Measurements from ENCODE around the gene ADAMTS18. TPM values are rescaled to one million over a fixed set of nuclear protein-coding genes. Genes with fewer than 3 reads are reported as not detected.

Gene ADAMTS18
- total RNA-seq, 1 donor from 2014 or later = 1.4 TPM

DNA sequence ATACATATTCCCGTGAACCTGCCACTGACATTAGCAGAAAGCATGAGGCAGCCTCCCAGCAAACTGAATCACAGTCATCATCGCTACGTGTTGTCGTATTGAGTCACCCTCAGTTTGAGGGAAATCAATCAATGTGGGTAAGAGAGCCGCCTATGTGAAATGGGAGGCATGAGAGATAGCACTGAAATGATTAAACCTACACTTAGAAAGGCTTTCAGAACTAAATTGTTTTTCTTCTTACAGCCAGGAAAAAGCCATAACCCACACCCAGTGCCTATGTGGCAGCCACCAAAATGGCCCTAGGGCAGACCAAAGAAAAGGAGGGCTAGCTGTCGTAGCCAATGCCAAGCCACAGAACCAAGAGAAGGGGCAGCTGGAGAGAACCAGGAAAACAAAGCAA is 90.5 kb downstream of the ADAMTS18 start:
- no peak for ATAC-seq
- intact Hi-C loops (cut with DNase I) = no loop called here
- no peak for DNase-seq (ENCODE audit: low spot score)

DNA sequence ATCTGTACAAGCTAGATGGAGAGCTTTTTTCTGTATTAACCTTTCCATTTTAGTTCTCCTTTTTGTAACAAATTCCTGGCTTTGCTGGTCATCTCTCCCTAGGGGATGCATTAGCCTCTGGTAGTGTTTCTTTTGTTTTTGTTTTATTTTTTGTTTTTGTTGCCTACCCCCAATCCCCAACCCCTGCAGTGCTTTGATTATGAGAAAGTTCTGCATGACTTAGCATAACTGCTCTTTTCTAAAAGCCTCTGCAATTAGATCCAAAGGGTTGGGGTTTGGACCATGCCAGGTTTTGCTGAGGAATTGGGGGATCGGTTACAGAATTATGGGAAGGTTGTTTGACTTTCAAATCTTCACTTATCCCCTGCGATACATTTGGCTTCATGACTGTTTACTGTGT is 98.2 kb downstream of the ADAMTS18 start:
- ATAC-seq = no peak
- intact Hi-C loops (cut with DNase I) = no loop called here
- DNase-seq (ENCODE audit: low spot score) = no peak

DNA sequence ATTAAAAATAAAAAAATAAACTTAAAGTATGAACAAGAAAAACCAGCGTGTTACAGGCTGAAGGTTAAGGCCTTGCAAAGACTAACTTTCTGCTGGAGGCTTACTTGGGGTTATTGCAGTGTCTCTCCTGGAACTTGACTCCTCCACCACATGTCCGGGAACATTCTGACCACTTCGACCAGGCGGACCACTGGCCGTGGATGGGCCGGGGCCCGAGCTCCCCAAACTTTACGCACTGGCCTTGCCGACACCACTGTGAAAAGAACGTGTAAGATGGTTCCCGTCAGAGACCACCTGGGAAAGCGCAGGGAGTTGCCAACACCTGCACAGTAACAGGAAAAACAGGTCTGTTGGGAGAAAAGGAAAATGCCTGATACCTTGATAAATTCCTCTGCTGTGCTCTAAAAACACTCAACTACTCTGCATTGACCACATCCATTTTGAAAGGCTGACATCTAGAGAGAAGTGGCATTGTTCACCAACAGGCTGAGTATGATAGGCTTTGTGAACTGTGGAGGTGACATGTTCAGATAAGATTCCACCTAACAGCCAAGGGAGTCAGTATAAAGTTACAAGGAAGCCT is 99.1 kb downstream of the ADAMTS18 start:
- intact Hi-C loops (cut with DNase I) = no loop called here
- DNase-seq (ENCODE audit: low spot score) (no peak), ATAC-seq (no peak)

- ATAC-seq (no peak), DNase-seq (ENCODE audit: low spot score) (no peak)
- intact Hi-C loops (cut with DNase I) = no loop called here
These were observed 102.0 kb downstream of the ADAMTS18 start for GRCh38 chr16:77332792-77333191.

DNA sequence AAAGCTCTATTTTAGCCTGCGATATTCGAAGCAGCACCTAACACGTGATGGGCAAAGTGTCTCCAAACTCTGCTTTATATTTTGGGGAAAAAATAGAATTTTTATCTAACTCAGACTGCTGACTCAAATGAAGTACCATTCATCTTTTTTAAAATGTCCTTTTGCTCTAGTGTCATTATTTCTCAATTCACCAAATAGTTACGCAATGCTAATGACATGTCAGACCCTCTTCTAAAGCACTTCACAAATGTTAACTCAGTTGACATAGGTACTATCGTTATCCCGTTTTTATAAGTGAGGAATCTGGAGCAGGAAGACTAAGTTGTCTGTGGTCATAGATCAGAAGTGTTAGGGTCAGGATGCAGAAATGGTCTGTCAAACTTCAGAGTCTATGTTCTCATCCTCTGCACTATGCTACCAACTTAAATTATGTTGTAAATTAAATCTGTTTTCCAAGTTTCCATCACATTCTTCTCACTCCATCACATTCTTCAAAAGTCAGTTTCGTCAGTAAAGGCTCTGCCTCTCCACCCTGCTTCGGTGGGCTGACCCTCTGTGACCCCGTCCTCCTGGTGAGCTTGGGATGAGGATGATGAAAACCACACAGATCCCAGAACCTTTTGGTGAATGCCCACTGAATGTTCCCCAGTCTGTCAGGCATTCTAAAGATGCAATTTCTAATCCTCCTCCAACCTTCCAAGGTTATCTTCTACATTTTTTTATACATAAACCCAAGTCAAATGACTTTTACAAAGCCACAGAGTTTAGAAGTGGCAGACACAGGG is 102.8 kb downstream of the ADAMTS18 start:
- intact Hi-C loops (cut with DNase I) = no loop called here
- no peak for DNase-seq (ENCODE audit: low spot score)
- no peak for ATAC-seq

DNA sequence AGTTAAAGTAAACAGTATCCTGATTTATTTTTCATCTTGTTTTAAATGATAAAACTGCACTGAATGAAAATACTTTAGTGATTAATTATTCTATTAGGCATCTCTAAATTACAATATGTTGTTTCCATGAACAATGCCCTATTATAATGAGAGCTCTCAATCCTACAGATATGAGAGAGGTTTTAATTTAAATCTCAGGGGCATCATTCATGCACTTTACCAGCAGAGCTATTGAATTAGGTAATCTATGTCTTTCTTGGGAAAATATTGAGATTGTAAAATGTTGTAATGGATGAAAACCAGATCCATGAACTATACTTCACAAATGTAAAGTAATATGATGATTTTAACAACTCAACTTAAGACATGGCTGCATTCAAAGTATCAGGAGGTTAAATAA is 103.8 kb downstream of the ADAMTS18 start:
- intact Hi-C loops (cut with DNase I) = no loop called here
- no peak for ATAC-seq
- no peak for DNase-seq (ENCODE audit: low spot score)

DNA sequence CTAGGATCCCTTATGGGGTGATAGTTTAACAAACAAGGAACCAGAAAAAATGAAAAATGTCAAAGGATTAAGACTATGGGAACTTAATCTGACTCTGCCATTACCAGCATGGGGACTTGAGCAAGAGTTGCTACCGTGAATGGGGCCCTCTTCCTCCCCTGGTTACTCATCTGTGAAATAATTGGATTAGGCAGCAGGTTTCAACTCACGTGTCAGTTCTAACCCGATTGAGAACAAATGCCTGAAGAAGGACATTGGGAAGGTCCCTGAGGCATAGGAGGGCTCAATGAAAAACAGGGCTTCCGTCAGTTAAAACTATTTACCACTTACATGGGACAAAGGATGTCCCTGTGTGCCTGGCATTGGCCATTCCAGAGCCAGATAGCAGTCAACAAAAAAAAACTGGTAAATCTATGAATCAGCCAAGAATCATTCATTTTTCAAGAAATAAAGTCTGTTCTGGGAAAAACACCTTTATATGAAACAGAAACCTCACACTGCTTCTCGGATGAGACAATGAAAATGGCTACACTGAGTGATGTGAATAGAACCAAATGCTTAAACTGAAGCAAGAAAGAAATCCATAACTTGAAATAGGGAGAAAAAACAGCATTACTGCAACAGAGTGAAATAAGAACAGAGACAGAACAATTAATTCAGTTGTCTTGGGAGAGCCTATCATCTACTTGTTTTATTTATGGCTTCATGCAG is 104.3 kb downstream of the ADAMTS18 start:
- DNase-seq (ENCODE audit: low spot score) (no peak), ATAC-seq (no peak)
- intact Hi-C loops (cut with DNase I) = no loop called here

DNA sequence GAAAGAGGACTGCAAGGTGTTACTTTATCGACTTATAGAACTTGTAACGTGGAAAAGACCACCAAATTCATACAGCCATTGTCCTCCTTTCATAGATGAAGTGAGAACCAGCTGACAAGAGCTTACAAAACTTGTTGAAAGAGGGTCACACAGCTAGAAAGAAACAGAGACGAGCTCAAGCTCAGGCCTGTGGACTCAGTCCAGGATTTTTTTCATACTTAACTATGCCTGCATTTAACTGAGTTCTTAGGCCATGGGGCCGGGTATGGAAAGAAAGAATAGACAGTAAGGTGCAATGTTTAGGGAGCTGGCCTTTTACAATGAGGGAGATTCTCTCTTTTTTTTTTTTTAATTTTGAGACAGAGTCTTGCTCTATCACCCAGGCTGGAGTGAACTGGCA is 106.1 kb downstream of the ADAMTS18 start:
- intact Hi-C loops (cut with DNase I) = no loop called here
- ATAC-seq = no peak
- DNase-seq (ENCODE audit: low spot score) = no peak

- DNase-seq (ENCODE audit: low spot score) = no peak
- ATAC-seq = no peak
- intact Hi-C loops (cut with DNase I) = no loop called here
These were observed 106.6 kb downstream of the ADAMTS18 start for GRCh38 chr16:77328274-77328673.

- intact Hi-C loops (cut with DNase I) = no loop called here
- DNase-seq (ENCODE audit: low spot score) = no peak
- no peak for ATAC-seq
These were observed 107.1 kb downstream of the ADAMTS18 start for GRCh38 chr16:77327717-77328116.

DNA sequence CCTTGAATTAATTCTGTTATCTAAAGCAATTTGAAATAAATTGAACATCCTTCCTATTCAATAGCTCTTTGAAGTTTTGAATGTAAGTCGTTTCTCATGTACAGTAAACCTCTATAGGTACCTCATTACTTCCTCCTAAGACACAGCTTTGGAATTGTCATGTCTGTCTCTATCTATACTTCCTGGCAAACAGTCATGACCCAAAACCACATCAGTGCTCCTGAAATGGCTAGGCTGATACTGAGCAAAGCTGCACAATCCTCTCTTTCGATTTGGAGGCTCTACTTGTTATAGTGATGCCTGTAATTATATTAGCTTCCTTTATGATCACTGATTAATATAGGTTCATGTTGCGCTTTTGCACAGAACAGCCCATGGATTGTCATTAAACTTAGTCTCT is 110.1 kb downstream of the ADAMTS18 start:
- intact Hi-C loops (cut with DNase I) = no loop called here
- DNase-seq (ENCODE audit: low spot score) (no peak), ATAC-seq (no peak)

DNA sequence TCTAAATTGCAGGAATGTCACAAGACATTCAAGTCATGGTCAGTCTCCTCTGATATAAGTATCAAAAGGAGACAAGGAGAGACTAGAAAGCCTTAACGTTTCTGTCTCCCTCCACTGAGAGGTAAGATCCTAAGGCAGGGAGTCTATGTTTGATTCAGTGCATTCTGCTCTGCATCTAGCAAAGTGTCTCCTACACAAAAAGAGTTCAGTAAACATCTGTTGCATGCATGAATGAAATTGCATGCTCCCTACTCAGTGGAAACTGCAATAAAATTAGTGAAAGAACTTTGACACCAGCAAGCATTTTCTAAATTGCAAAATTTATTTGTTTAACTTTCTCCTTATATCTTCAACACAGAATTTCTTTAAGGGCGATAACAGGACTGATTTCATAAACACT is 111.1 kb downstream of the ADAMTS18 start:
- ATAC-seq (no peak), DNase-seq (ENCODE audit: low spot score) (no peak)
- intact Hi-C loops (cut with DNase I) = no loop called here

DNA sequence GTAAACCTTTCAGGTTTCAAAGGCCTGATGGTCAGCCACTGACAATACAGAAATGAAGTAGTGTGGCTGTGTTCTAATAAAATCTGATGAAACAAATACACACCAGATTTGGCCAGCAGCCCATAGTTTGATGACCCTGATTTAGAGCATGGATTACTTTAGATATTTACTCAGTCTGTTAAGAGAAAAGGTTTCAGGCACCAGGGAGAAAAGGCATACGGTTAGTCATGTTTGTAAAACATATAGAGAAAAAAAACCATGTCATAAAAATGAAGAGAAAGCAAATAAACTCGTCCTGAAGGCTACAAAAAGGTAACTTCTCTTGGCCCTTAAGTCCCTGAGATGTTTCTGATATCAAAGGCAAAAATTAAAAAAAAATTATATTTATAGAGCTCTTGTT is 112.1 kb downstream of the ADAMTS18 start:
- no peak for DNase-seq (ENCODE audit: low spot score)

GRCh38 chr16:77317059-77317458 is 117.8 kb downstream of the ADAMTS18 start:
- no peak for DNase-seq (ENCODE audit: low spot score)
- no peak for ATAC-seq
- intact Hi-C loops (cut with DNase I) = loop anchor here (5.0 kb wide), 1 partner anchor 660 kb away; no protein-coding TSS in a partner anchor

More for the DNA sequence above, 112.1 kb downstream of the ADAMTS18 start:
- no peak for ATAC-seq
- intact Hi-C loops (cut with DNase I) = no loop called here

GRCh38 chr16:77310877-77311276 is 124.0 kb downstream of the ADAMTS18 start:
- no peak for ATAC-seq
- no peak for DNase-seq (ENCODE audit: low spot score)
- intact Hi-C loops (cut with DNase I) = no loop called here

GRCh38 chr16:77308163-77308561 is 126.7 kb downstream of the ADAMTS18 start:
- ATAC-seq (no peak), DNase-seq (ENCODE audit: low spot score) (no peak)
- intact Hi-C loops (cut with DNase I) = no loop called here

DNA sequence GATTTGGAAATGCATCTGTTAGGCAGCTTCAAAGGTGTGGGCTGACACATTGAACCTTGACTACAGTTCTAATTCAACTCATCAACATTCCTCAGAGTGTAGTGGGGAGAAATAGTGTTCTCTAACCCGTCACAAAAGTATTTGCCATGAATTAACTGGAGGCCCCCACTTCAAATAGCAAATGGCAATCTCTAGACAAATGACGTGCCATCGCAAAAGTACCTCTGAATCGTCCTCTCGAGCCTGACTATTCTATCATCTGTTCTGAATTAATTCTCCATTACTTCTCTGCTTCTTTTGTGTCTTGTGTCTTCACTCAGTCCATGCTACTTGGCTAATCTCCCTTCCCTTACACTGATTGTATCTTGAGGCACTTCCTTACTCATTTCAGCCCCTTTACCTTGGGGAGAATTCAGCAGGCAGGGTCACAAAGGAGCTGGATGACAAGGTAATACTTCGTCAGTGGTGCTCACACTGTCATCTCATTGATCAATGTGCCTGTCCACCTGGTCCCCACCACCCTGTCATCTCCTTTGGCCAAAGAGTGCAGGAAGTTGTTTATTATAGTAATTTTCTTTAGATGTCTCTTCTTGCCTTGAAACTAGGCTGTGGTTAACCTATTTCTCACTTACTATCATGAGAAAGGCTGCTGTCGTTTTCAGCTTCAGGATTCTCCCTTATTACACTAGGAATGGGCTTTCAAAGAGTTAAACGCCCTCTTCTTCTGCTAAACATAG is 127.2 kb downstream of the ADAMTS18 start:
- no peak for ATAC-seq
- DNase-seq (ENCODE audit: low spot score) = no peak
- intact Hi-C loops (cut with DNase I) = no loop called here

DNA sequence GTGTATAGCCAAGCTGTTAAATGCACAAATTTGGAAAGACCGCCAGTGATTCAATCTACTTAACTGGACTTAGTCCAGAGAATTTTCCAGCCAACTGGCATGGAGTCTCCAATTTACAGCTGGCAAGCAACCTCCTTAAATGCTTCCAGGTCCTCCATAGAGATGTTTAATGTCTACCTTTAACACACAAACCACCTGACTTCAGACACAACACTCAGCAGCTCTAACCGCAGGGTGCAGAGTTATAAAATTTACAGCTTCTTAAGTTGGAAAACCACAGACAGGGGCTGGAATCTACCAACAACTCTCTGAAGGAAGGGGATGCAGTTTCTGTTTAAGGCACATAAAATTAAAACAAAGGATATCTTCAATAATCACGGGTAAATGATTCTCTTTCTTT is 128.8 kb downstream of the ADAMTS18 start:
- intact Hi-C loops (cut with DNase I) = no loop called here
- no peak for ATAC-seq
- DNase-seq (ENCODE audit: low spot score) = no peak

DNA sequence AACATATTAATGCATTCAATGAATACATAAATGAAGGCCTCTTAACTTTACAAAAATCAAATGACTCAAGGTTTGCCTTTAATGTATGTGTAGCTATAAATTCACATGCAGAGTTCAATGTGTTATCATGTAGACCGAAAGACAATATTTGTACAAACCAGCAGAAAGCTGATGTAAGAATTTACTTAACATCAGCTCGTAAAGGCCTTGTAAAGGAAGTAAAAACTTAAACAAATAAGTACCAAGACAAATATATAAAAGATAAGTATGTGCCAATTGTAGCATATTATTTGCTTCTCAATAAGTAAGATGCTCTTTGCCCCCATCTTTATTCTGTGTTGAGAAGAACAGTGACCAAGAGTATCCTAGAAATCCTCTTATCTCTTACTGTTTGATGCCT is 130.0 kb downstream of the ADAMTS18 start:
- DNase-seq (ENCODE audit: low spot score) (no peak), ATAC-seq (no peak)
- intact Hi-C loops (cut with DNase I) = no loop called here

DNA sequence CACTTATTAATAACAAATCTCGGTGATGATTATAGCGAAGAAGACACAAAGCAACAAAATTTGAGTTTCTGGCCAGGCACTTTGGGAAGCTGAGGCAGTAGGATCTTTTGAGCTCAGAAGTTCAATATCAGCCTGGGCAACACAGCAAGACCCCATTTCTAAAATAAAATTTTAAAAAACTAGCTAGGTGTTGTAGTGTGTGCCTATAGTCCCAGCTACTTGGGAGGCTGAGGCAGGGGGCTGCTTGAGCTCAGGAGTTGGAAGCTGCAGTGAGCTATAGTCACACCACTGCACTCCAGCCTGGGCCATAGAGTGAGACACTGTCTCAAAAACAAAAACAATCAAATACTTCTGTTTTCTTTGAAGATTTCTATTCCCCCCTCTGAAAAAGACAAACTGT is 130.7 kb downstream of the ADAMTS18 start:
- ATAC-seq (no peak), DNase-seq (ENCODE audit: low spot score) (no peak)
- intact Hi-C loops (cut with DNase I) = no loop called here
